Esophagus squamous epithelium (tissue), 4 donors: Measurements from ENCODE around the gene NMNAT1.

ENCODE experiments used
- CTCF ChIP-seq, 6 experiments: fragments of 450-650 bp in 4 of 6; fragments of 200-600 bp in 2 of 6; sonication (generic) in 2 of 6; IDR thresholded peaks; one replicate each; pipeline ENCODE4 v1.5.1; 2016 to 2019; ENCODE audit warnings: antibody characterized with exemption in 6 of 6, mild to moderate bottlenecking in 4 of 6, moderate library complexity in 4 of 6
- POLR2A ChIP-seq, 4 donors: fragments of 450-650 bp; IDR thresholded peaks; one replicate each; pipeline ENCODE4 v1.6.1; 2017; ENCODE audit warnings: antibody characterized with exemption in 4 of 4, mild to moderate bottlenecking in 4 of 4, moderate library complexity in 3 of 4

- no peak for TF ChIP-seq CTCF (IDR thresholded peaks at IDR 0.05)
- TF ChIP-seq POLR2A (IDR thresholded peaks at IDR 0.05) = no peak
Measured at GRCh38 chr1:10031461-10031860, 88.2 kb downstream of the NMNAT1 start.
